Measurements from ENCODE around the gene PLCD3.

GRCh38 chr17:45086391-45086790, 45.9 kb downstream of the PLCD3 start:
- TF ChIP-seq CTCF (IDR thresholded peaks at IDR 0.05) (no peak), POLR2A (IDR thresholded peaks at IDR 0.05) (no peak), EP300 (IDR thresholded peaks at IDR 0.05) (no peak)
